ENCODE results near the gene IDI1.
"Not testable (repeated sequence)": the region's sequence is repeated elsewhere in the genome, so short reads cannot be mapped to it uniquely, and the experiment has no call there.

IDI1 gene

DNA sequence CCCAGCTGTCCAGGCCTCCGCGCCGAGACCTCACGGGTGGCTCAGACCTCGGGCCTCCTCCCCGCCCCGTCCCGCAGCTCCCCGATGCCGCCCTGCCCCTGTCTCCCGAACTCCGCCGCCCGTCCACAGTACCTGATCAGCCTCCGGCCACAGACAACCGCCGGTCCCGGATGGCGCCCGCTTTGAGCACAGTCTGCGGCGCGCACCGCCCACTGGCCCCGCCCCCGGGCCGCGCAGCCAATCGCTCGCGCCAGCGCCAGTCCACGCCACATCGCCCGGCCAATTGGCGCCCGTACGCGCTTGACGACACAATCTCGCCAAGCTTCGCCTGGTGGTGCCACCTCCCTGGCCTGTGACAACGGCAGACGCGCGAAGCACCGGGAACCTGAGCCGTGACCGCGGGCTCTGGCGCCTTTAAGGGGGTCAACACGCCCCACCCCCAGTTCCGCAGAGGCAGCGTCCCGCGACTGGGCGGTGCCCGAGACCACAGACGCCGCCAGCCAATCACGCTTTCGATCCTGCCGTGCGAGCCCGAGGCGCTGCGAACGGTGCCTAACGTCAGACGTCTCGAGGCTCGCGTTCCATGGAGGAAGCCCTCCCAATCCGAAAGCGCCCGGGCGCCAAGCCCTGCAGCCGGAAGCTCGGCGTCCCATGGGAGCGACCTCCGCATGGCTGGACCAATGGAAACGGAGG, at the start of gene IDI1:
TSS of gene IDI1 (minus strand) at position 388 of the 693 bp plus-strand sequence. CDS start at position 272, 116 bp downstream.
- peak; percentile 95 to 98 for DNase-seq (ENCODE audit: extremely low read depth in 1 of 2, low read depth in 1 of 2)

DNA sequence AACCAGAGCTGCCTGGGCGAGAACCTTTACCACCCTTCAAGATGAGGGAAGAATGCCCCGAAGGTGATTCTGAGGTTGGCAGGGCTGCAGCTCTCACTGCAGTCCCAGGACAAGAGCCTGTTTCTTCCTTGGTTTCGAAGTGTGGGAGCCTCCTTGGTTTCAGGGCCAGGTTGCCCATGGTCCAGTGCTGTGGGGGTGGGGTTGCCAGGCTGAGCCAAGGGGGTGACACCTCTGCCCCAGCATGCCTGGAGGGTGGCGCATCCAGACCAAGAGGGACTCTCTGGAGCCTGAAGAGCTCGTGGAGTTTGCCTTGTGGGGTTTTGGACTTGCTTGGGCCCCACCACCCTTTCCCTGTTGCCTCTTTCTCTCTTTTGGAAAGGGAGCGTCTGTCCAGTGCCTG, 48.5 kb upstream of the IDI1 start:
- no peak for DNase-seq (ENCODE audit: extremely low read depth in 1 of 2, low read depth in 1 of 2)

GRCh38 chr10:1096287-1096889, 47.5 kb upstream of the IDI1 start:
- DNase-seq (ENCODE audit: extremely low read depth in 1 of 2, low read depth in 1 of 2), result no peak

DNA sequence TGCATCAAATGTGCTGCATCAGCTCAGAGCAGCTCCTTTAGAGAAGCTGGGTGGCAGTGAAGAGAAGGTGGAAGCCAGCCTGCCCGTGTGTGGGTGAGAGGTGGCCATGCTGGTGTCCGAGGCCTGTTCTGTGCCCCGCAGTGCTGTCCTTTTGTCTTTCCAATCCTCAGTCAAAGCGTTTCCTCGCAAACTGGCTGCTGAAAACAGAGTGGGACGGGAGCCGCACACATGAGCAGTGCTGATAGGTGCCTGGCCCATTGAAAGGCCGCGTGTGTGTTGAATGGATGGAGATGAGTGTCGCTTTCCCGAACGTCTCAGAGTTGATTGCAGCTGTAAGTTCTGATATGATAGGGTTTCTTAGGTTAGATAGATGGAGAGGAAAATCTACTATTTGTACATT, 46.6 kb upstream of the IDI1 start:
- DNase-seq (ENCODE audit: extremely low read depth in 1 of 2, low read depth in 1 of 2), result no peak

DNA sequence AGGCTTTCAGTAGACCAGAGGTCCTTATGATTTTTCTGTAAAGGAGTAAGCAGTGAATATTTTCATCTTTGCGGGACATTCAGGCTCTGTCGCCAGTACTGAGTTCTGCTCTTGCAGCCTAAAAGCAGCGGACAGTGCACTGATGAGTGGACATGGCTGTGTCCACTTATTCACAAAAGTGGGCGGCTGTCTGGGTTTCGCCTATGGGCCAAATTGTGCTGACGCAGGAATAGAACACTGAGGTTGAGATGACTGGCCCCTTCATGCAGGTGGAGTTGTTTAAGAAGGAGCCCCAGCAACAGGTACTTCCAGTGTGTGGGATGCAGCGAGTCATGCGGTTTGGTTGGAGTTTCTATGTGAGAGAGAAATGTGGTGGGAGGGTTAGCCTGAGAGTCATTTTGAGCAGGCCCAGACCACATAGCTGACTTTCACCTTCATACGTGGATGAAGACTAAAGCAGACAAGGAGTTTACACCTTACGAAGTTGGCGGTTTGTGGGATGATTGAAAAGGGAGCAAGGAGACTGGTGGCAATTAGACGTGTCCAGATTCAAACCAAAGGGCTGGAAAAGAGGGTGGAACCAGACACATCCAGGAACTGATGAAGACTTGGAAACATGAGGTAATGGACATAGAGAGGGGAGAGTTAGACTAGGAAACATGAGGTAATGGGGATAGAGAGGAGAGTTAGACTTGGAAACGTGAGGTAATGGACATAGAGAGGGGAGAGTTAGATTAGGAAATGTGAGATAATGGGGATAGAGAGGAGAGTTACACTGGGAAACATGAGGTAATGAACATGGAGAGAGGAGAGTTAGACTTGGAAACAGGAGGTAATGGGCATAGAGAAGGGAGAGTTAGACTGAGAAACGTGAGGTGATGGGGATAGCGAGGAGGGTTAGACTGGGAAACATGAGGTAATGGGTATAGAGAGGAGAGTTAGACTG, 45.5 kb upstream of the IDI1 start:
- peak; percentile 50 to 82 for DNase-seq (ENCODE audit: extremely low read depth in 1 of 2, low read depth in 1 of 2)

DNA sequence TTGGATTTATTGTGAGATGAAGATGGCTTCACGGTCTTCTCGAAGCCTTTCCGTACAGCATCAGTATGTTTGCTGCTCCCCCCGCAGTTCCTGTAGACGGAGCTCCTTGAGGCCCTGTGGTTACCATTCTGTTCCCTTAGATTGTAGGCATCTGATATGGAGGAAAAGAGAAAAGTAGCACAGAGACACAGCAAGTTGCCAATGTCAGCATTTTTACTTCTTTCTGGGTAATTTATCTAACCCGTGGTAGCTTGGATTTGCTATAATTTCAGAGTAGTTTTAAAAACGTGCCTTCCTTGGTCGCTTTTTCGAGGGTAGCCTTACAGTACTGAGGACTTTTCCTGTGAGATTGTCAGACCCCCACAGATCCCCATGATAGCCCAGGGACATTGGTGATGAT, 44.8 kb upstream of the IDI1 start:
- DNase-seq (ENCODE audit: extremely low read depth in 1 of 2, low read depth in 1 of 2), result no peak

DNA sequence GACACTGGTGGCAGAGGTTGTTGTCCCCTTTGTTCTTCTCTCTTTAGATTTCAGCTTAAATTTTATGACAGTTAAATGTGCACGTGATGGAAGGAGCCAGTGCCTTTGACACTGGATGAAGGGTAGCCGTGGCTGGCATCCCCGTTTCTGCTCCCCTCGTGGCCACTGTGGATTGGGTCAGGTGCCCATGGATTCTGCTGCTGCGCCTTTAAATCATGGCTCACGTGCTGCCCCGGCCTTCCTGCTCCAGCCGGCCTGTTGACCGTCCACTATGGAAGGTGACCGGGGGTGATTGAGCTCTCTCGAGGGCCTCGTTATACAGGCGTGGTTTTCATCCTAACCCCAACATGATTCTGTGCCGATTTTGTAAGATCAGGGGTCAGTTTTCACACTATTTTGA, 41.8 kb upstream of the IDI1 start:
- no peak for DNase-seq (ENCODE audit: extremely low read depth in 1 of 2, low read depth in 1 of 2)

GRCh38 chr10:1089017-1089689, 40.2 kb upstream of the IDI1 start:
- DNase-seq (ENCODE audit: extremely low read depth in 1 of 2, low read depth in 1 of 2), result no peak

DNA sequence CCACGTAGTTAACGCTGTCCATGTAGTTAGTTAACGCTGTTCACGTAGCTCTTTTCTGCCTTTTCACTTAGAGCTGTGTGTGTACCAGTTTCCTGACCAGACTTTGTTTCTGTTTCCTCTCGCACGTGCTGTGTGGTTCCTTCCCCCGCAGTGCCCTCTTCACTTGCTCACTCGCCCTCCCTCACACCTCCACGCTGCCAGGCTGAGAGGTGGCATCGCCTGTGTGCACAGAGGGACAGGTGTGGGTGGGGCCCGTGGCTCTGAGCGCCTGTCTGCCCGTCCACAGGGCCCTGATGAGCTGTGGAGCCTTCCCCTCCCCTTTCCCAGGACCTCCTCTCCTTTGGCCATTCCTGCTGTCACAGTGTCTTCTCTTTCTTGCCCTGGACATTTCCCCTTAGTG, 37.9 kb upstream of the IDI1 start:
- DNase-seq (ENCODE audit: extremely low read depth in 1 of 2, low read depth in 1 of 2), result no peak

GRCh38 chr10:1085258-1085657, 36.3 kb upstream of the IDI1 start:
- no peak for DNase-seq (ENCODE audit: extremely low read depth in 1 of 2, low read depth in 1 of 2)

- no peak for DNase-seq (ENCODE audit: extremely low read depth in 1 of 2, low read depth in 1 of 2)
Observed at GRCh38 chr10:1084011-1084950, 35.4 kb upstream of the IDI1 start.

DNA sequence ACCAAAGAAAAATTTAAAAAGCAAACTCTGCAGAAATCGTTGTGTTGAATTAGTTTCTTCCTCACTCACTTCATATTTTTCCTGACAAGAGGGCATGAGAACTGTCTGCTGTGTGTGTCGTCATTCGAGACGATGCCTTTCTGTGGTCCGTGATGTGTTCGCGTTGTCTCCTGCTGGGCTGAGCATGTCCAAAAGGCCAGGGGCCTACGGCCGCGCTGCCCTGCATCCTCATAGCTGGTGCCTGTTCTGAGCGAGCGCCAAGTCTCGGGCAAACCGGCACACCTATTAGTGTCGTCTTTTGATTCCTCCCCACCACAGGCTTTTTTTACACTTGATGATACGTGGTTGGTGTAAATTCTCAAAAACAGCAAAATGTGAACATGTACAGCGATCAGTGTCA, 34.7 kb upstream of the IDI1 start:
- no peak for DNase-seq (ENCODE audit: extremely low read depth in 1 of 2, low read depth in 1 of 2)

DNA sequence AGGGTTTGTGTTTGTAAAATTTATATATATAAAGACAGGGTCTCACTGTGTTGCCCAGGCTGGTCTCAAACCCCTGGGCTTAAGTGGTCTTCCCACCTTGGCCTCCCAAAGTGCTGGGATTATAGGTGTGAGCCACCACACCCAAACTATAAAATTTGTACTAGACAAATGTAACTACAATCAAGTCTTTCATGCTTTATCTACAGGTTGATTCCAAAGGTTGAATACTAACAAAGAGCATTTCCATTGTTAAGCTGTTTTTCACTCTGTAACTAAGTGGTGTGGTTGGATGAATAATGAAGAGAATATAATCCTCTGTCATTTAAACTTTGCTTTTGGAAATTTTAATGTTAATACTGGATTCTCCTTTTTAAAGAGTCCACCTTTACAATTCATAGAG, 29.7 kb upstream of the IDI1 start:
- no peak for DNase-seq (ENCODE audit: extremely low read depth in 1 of 2, low read depth in 1 of 2)

- DNase-seq (ENCODE audit: extremely low read depth in 1 of 2, low read depth in 1 of 2), result no peak
Observed at GRCh38 chr10:1074748-1075308, 25.9 kb upstream of the IDI1 start.

- DNase-seq (ENCODE audit: extremely low read depth in 1 of 2, low read depth in 1 of 2), result no peak
Observed at GRCh38 chr10:1074052-1074747, 25.3 kb upstream of the IDI1 start.

- no peak for DNase-seq (ENCODE audit: extremely low read depth in 1 of 2, low read depth in 1 of 2)
Observed at GRCh38 chr10:1070919-1071318, 22.0 kb upstream of the IDI1 start.

DNA sequence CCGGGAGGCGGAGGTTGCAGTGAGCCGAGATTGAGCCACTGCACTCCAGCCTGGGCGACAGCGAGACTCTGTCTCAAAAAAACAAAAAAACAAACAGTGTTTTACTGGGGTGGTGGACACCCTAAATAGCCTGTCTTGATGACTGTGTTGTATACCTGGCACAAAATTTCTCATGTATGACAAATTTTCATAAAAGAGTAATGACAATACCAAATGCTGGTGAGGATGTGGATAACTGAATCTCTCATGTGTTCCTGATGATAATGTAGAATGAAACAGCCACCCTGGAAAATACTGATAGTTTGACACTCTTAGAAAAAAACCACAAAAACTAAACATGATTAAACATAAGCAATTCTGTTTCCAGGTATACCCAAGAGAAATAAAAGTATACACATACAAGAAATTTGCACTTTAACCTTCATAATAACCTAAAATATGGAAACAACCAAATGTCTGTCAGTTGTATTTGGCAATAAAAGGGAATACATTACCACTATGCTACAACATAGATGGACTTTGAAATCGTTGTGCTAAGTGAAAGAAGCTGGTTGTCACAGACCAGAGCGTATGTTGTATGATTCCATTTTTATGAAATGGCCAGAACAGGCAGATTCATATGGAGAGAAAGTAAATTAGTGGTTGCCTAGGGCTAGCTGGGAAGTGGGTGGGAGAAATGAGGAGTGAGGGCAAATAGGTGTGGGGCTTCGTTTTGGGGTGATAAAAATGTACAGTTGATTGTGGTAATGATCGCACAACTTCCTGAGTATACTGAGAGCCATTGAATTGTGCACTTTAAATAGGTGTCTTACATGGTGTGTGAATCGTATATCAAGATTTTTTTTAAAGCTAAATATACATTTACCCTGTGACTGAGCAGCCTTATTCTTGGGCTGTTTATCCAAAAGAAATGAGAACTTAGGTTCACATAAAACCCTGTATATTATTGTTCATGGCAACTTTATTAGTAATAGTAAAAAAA, 19.8 kb upstream of the IDI1 start:
- DNase-seq (ENCODE audit: extremely low read depth in 1 of 2, low read depth in 1 of 2), result no peak

- DNase-seq (ENCODE audit: extremely low read depth in 1 of 2, low read depth in 1 of 2), result not testable (repeated sequence)
Observed at GRCh38 chr10:1066734-1067133, 17.8 kb upstream of the IDI1 start.

Data from stimulated activated CD8-positive, alpha-beta memory T cell treated with anti-CD3 and anti-CD28 coated beads, Interleukin-7, amount 100 ng/mL, for 48 hours (primary cell).